GM19328 (cell line): ENCODE measurements around the gene IFIT3.

Source experiments
- ATAC-seq: cut with Tn5 transposase; IDR thresholded peaks from one replicate; pipeline ENCODE4 v1.9.1; 2021; ENCODE audit warnings: mild to moderate bottlenecking, moderate library complexity; ENCODE audit not compliant: unreplicated experiment

IFIT3 gene

GRCh38 chr10:89355394-89355931 is 27.7 kb downstream of the IFIT3 start:
- ATAC-seq: no peak

- ATAC-seq: no peak
Measured at GRCh38 chr10:89357096-89357495, 29.3 kb downstream of the IFIT3 start.

- ATAC-seq: no peak
Measured at GRCh38 chr10:89357975-89358374, 30.2 kb downstream of the IFIT3 start.

GRCh38 chr10:89360157-89360556 is 32.4 kb downstream of the IFIT3 start:
- ATAC-seq: no peak

GRCh38 chr10:89362929-89363328 is 35.1 kb downstream of the IFIT3 start:
- ATAC-seq: no peak

DNA sequence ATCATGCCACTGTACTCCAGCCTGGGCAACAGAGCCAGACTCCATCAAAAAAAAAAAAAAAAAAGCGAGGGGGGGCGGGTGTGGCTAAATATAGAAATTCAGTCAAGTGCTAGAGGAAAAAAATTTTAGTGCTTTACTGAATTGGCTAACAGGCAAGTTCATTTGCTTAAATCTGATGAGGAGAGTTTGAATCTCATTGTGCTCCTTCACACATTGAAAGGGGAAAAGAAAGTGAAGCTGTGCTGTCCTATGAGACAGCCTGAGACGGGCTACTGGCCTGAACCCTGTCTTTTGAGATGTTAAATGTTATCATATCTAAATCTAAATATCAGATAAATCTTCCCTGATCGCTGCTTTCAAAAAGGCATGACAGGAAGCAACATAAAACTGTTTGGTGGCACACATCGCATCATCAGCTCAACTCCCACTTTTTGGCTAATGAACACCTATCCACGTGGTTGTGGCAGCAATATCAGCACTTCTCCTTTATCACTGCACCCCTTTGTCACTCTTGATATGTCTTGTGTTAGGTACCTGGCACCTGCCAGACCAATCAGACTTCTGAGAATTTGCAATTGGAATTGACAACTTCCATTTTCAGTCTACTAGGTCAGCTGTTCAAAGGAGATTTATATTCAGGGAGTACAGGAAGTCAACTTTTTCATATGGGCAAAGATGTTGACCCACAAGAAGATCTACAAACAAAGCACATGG is 36.1 kb downstream of the IFIT3 start:
- no peak for ATAC-seq

DNA sequence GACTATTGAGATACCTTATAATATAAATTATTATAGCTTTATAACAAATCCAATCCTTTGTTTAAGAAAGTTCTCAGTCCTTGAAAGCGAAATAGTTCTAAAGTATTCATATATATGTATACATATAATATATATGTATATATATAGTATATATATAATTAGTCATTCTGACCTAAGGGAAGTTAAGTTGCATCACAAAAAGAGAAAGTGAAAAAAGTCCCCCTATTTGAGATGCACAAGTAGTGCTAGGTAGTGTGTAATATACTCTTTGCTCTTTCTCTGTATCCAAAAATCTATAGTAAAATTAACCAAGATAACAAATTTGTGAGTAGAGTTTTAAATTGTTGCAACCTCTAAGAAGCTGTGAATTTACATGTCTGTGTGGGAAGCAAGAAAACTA is 36.7 kb downstream of the IFIT3 start:
- no peak for ATAC-seq

DNA sequence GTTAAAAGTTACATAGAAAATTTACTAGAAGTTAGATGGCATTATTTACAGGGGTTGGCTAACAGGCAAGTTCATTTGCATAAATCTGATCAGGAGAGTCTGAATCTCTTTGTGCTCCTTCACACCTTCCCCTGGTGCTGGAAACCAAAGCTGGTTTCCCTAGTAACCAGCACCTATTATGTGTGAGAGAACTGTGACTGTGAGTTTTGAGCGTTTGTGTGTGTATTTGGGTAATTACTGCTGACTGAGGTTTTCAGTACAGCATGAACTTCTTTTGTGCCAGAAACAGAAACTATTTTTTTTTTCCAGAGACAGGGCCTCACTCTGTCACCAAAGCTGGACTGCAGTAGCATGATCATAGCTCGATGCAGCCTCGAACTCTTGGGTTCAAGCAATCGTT is 39.7 kb downstream of the IFIT3 start:
- peak; percentile 61 for ATAC-seq

GRCh38 chr10:89368129-89368528 is 40.3 kb downstream of the IFIT3 start:
- no peak for ATAC-seq

DNA sequence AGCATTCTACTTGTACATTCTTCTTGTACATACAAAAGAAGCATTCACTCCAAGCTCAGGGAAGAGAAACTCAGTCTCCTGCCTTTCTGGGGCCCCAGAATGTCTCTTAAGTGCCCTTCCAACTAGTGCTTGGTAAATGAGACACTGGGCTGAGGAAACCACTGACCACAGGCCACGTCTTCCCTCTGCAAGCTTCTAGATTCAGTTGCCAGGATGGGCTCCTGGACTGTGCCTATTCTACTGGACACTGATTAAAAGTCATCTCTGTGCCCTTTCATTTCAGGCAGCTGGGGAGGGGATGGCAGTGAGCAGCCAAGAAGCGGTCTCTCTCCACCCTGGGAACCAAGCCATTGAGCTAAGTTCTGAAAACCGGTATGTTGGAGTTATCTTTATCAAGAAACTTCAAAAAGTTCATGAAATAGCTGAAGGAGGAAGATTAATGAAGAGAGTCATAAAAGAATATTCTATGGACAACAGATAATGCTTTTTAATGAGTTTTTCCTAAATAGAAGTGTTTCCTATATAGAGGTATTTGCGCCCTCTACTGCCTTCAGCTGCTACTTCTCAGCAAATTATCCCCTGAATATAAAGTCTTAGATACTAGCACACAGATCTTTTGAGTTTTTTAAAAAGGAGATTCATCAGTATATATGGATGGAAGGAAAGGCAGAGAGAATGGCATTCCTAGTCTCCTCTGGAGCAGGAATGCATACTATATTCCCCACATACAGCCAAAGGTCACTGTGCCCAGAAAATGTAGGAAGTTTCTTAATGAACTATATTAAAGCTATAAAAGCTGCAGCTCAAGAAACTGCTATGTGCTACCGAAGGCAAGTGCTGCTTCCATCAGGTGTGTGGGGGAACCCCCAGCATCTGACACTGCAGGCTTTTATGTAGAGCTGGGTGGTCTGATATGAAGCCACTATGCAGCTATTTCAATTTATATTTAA is 41.6 kb downstream of the IFIT3 start:
- ATAC-seq: no peak

DNA sequence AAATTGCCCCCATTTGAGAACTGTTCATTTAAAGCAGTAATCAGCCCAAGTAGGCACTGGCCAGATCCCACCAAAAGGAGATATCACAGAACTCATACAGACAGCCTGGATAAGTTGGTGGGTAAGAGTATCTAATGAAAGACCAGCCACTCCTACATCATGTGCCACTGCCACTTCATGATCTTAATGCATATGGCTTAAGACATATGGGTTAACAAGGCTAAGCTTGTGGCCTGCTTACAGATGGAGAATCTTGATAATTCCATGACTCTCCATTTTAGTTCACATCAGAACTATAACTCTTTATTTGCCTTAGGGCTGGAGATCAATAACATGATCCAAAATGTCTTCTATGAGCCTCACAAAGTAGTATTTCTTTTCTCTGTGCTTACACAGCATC is 43.3 kb downstream of the IFIT3 start:
- ATAC-seq: no peak

DNA sequence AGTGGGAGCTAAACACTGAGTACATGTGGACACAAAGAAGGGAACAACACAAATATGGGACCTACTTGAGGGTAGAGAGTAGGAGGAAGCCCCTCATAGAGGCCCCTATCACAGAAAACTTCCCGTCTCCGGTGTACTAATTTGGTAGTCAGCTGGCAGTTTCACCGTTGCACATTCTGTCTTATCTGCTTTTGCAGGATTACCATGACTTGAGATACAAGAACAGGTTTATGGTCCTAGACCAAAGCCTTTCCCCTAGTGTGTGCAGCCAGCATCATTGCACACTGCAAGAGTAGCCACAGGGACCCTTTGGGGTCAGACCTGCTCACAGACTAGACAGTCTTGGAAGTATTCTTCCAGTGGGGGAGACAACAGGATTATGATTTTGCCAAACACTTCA is 44.2 kb downstream of the IFIT3 start:
- ATAC-seq: no peak

GRCh38 chr10:89373916-89374711 is 46.3 kb downstream of the IFIT3 start:
- no peak for ATAC-seq

- ATAC-seq: no peak
Measured at GRCh38 chr10:89374713-89375141, 46.9 kb downstream of the IFIT3 start.

- no peak for ATAC-seq
Measured at GRCh38 chr10:89377705-89378637, 50.2 kb downstream of the IFIT3 start, which contains the start of gene IFIT1B. Gene IFIT1B, plus strand, starts transcription at chr10:89378056. Its CDS starts 80 bp downstream, at chr10:89378136.

- no peak for ATAC-seq
Measured at GRCh38 chr10:89379103-89379502, 51.3 kb downstream of the IFIT3 start.

GRCh38 chr10:89382757-89383156 is 55.0 kb downstream of the IFIT3 start:
- no peak for ATAC-seq

GRCh38 chr10:89384474-89385340 is 56.9 kb downstream of the IFIT3 start:
- no peak for ATAC-seq

DNA sequence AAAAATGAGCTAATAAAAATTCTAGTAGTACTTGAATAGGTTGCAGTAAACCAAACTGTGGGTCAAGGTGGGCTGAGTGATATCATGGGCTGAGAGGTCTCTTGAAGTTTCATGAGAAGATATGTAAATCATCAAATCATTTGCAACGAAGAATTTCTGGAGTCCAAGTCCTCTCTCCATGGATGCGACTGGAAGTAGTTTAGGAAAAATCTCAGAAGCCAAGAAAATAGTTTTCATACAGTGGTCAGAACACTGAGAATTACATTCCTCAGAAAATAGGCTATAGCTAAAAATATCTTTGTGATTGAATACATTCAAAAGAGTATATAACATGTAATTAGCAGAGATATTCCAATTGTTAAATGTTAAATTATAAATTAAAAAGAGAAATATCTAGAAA is 61.0 kb downstream of the IFIT3 start:
- no peak for ATAC-seq
